Tibial artery (tissue), 4 donors: ENCODE results near the gene OR2A42.
"Not testable (repeated sequence)": the region's sequence is repeated elsewhere in the genome, so short reads cannot be mapped to it uniquely, and the experiment has no call there.

Experiments
- DNase-seq, 2 donors: peaks; one replicate each; pipeline ENCODE4 v3.0.0-alpha.2; 2019
- H3K27ac ChIP-seq, 2 donors: fragments of 200-600 bp; sonication (generic) in 1 of 2; 1 replicate in 1 of 2; 2 replicates in 1 of 2; pipeline ENCODE4 v1.5.1; 2018 to 2019; ENCODE audit warnings: mild to moderate bottlenecking in 1 of 2
- H3K27me3 ChIP-seq, 2 donors: fragments of 200-600 bp; sonication (generic) in 1 of 2; one replicate each; pipeline versions ENCODE4 v1.5.1 to v1.6.0; 2016 to 2019
- H3K36me3 ChIP-seq, 3 donors: fragments of 200-600 bp; sonication (generic) in 2 of 3; one replicate each; pipeline ENCODE4 v1.5.1; 2016 to 2019; ENCODE audit warnings: mild to moderate bottlenecking in 2 of 3
- H3K4me1 ChIP-seq, 4 donors: fragments of 200-600 bp; sonication (generic) in 2 of 4; 1 replicate in 3 of 4; 2 replicates in 1 of 4; pipeline ENCODE4 v1.5.1; 2016 to 2019
- H3K4me3 ChIP-seq, 2 donors: fragments of 200-600 bp; sonication (generic) in 1 of 2; 1 replicate in 1 of 2; 2 replicates in 1 of 2; pipeline ENCODE4 v1.5.1; 2018 to 2019; ENCODE audit warnings: mild to moderate bottlenecking in 2 of 2
- H3K9me3 ChIP-seq, 3 donors: fragments of 200-600 bp; sonication (generic) in 1 of 3; one replicate each; pipeline ENCODE4 v1.5.1; 2016 to 2019
- intact Hi-C: fragments of 100-400 bp; cut with DNase I; formaldehyde crosslinking; loops from one replicate; pipeline ENCODE4 v1.15.0; 2023; ENCODE audit warnings: low total_unique reads

Gene OR2A42

DNA sequence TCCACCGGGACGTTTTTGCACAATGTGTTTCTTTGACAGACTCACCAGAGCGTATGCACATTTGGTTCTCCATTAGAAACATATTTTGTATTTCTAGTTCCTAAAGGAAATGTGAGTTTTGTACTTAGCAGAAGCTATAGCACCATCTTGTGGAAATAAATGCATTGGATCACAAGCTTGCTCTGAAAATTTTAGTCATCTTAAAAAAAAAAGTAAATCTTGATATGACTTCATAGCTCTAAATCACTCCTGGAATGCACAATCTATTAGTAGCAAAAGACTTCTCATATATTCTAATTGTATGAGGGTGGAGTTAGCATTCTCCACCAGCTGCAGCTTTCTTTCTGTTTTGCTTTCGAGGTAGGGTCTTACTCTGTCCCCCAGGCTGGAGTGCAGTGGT is 20.3 kb downstream of the OR2A42 start:
- DNase-seq, intact Hi-C loops, H3K4me1 ChIP-seq, H3K4me3 ChIP-seq, H3K27me3 ChIP-seq, H3K27ac ChIP-seq, H3K9me3 ChIP-seq, H3K36me3 ChIP-seq: not testable (repeated sequence)

- H3K27ac ChIP-seq, H3K4me3 ChIP-seq, H3K4me1 ChIP-seq, intact Hi-C loops, H3K36me3 ChIP-seq, H3K27me3 ChIP-seq, H3K9me3 ChIP-seq, DNase-seq: not testable (repeated sequence)
Observed at GRCh38 chr7:144218581-144218980, 20.8 kb downstream of the OR2A42 start.

DNA sequence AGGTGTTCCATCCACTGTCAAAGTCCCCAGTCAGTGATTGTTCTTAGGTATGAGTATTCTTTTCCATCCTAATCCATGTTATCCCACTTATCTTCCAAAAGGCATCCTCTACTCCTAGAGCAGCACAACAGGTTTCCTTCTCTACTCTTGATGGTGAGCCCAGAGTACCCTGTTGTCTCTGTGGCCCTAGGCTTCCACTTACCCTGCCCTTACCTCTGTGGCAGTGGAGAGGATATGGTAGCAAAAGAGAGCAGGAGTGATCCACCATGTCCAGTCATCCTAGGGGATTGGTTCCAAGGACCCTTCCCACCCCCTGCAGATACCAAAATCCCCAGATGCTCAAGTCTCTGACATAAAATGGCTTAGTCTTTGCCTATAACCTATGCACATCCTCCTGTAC is 22.2 kb downstream of the OR2A42 start:
- H3K9me3 ChIP-seq, H3K4me3 ChIP-seq, H3K4me1 ChIP-seq, H3K27me3 ChIP-seq, DNase-seq, intact Hi-C loops, H3K36me3 ChIP-seq, H3K27ac ChIP-seq: not testable (repeated sequence)

- H3K4me1 ChIP-seq, DNase-seq, intact Hi-C loops, H3K4me3 ChIP-seq, H3K36me3 ChIP-seq, H3K27ac ChIP-seq, H3K27me3 ChIP-seq, H3K9me3 ChIP-seq: not testable (repeated sequence)
Observed at GRCh38 chr7:144205306-144205705, 34.1 kb downstream of the OR2A42 start.

GRCh38 chr7:144203086-144203485 is 36.3 kb downstream of the OR2A42 start:
- DNase-seq, H3K9me3 ChIP-seq, H3K27me3 ChIP-seq, H3K36me3 ChIP-seq, H3K4me3 ChIP-seq, H3K4me1 ChIP-seq, H3K27ac ChIP-seq, intact Hi-C loops: not testable (repeated sequence)

- H3K9me3 ChIP-seq, H3K27me3 ChIP-seq, H3K4me1 ChIP-seq, H3K4me3 ChIP-seq, intact Hi-C loops, H3K36me3 ChIP-seq, H3K27ac ChIP-seq, DNase-seq: not testable (repeated sequence)
Observed at GRCh38 chr7:144201978-144202377, 37.4 kb downstream of the OR2A42 start.

DNA sequence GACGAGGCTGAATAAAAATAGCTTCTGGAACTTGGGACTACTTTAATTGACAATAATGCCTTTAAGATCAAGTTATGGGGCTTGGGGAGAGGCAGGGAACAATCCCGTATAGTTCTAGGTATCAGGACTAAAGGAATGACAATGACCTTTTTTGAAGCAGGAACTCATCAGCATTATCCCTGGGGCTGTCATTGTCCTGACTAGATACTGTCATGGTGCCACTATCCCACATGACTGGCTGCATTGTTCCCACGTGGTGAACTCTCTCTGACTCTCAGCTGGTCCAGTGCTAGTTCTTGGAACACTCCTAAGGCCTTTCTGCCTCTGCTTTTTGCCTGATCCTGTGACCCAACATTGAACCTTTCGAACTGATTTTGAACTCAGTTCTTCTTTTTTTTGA is 40.5 kb downstream of the OR2A42 start:
- H3K4me3 ChIP-seq, H3K27ac ChIP-seq, H3K36me3 ChIP-seq, H3K27me3 ChIP-seq, H3K4me1 ChIP-seq, H3K9me3 ChIP-seq, DNase-seq, intact Hi-C loops: not testable (repeated sequence)

- DNase-seq, H3K4me1 ChIP-seq, intact Hi-C loops, H3K27me3 ChIP-seq, H3K36me3 ChIP-seq, H3K4me3 ChIP-seq, H3K9me3 ChIP-seq, H3K27ac ChIP-seq: not testable (repeated sequence)
Observed at GRCh38 chr7:144195212-144195872, 44.1 kb downstream of the OR2A42 start, which contains the start of gene ARHGEF35. TSS of gene ARHGEF35 (minus strand) at chr7:144195833. CDS start at chr7:144188383, 7,450 bp downstream.

GRCh38 chr7:144194453-144194852 is 45.0 kb downstream of the OR2A42 start:
- H3K36me3 ChIP-seq, H3K27ac ChIP-seq, H3K27me3 ChIP-seq, H3K4me1 ChIP-seq, H3K4me3 ChIP-seq, H3K9me3 ChIP-seq, intact Hi-C loops, DNase-seq: not testable (repeated sequence)

- H3K27ac ChIP-seq, H3K27me3 ChIP-seq, H3K9me3 ChIP-seq, H3K4me3 ChIP-seq, H3K36me3 ChIP-seq, intact Hi-C loops, DNase-seq, H3K4me1 ChIP-seq: not testable (repeated sequence)
Observed at GRCh38 chr7:144193782-144194181, 45.6 kb downstream of the OR2A42 start.

DNA sequence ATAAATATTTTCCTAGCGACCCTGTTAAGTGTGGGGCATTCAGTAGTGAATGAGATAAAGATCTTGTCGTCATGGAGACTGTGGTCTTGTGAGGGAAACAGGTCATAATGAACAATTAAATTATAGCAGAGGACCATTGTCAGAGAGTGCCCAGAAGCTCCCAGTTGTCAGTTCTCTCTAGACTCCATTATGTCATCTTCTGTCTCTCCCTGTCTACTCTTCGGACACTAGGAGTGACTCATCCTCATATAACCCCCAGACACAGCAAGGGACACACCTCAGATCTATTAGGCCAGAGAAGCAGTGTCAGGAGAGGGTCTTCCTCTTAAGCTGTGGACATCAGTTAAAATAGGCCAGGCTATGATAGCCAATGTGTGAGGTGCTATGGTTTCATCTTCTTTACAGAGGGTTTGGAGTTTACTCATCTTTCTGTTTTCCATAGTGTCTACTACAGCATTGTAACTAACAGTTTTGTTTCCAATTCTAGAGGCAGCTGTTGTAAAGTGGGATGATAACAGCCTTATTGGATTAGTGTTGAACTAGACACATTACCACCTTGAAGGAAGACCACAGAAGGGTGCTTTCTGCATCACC is 50.7 kb downstream of the OR2A42 start:
- intact Hi-C loops, H3K27ac ChIP-seq, H3K4me3 ChIP-seq, H3K36me3 ChIP-seq, H3K9me3 ChIP-seq, H3K27me3 ChIP-seq, DNase-seq, H3K4me1 ChIP-seq: not testable (repeated sequence)

DNA sequence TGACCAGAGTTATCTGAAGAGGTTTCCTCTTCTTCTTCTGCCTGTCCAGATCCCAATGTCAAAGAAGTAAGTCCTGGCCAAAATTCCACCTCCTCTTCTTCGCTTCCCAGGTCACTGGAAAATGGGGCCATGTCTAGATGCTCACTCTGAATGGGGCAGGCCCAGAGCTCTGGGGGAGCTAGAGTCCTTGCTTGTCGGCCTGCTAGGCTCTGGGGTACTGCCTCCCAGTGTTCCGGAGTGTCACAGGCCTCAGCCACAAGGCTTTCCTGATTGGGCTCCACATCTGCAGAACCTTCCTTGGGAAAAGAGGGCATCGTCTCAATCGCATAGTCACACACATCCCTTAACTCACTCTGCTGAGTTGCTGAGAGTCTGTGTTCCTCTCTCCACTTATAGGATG is 51.6 kb downstream of the OR2A42 start:
- H3K36me3 ChIP-seq, intact Hi-C loops, H3K4me3 ChIP-seq, H3K27ac ChIP-seq, H3K4me1 ChIP-seq, H3K27me3 ChIP-seq, H3K9me3 ChIP-seq, DNase-seq: not testable (repeated sequence)

DNA sequence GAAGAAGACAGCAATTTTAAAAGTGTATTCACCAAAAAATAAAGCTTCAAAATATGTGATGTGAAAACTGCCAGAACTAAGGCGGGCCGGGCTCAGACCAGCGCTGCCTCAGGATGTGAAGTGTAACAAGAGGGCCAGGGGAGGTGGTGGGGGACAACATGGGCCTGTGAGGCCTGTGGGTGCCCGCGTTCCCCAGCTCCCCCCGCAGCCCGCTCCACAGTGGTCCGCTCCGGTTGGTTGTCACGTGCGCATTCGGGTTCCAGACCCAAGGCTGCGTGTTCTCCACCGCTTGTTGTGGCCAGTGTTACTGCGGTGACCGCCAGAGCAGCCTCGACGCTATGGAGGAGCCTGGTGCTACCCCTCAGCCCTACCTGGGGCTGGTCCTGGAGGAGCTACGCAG is 56.2 kb downstream of the OR2A42 start, which contains the start of gene CTAGE4:
Gene CTAGE4, plus strand, starts transcription at position 301 of the 400 bp plus-strand sequence. Its CDS starts 38 bp downstream, at position 339.
- H3K36me3 ChIP-seq, H3K4me3 ChIP-seq, H3K9me3 ChIP-seq, H3K27ac ChIP-seq, DNase-seq, H3K27me3 ChIP-seq, intact Hi-C loops, H3K4me1 ChIP-seq: not testable (repeated sequence)

- intact Hi-C loops, H3K27me3 ChIP-seq, H3K9me3 ChIP-seq, H3K36me3 ChIP-seq, DNase-seq, H3K4me1 ChIP-seq, H3K27ac ChIP-seq, H3K4me3 ChIP-seq: not testable (repeated sequence)
Observed at GRCh38 chr7:144179165-144179479, 60.3 kb downstream of the OR2A42 start.
